ENCODE data around the gene FOXC2. TPM values are rescaled to one million over a fixed set of nuclear protein-coding genes. Genes with fewer than 3 reads are reported as not detected.
A peak's percentile ranks its signal among the peaks of the same experiment; 100 is the strongest.

Gene FOXC2
- total RNA-seq = under 1 TPM; 0.66 to 0.78 TPM

DNA sequence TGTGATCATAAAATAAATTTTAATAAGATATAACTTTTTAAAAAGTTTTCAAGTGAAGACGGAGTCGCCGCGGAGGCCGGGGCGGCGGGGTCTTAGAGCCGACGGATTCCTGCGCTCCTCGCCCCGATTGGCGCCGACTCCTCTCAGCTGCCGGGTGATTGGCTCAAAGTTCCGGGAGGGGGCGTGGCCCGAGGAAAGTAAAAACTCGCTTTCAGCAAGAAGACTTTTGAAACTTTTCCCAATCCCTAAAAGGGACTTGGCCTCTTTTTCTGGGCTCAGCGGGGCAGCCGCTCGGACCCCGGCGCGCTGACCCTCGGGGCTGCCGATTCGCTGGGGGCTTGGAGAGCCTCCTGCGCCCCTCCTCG is at the start of gene FOXC2:
Gene FOXC2 (plus strand): TSS at position 229 of the 365 bp plus-strand sequence. CDS start 507 bp downstream, outside the sequence.
- DNase-seq (peak; percentile 63 to 77 (median 70)), ATAC-seq (peak; percentile 51)
- no peaks in the 10 kb centered on the region for H3K9me3 ChIP-seq
- WGBS, 2 donors = 3% methylated on average over 21 to 30 of the region's 30 CpGs
- no peak for TF ChIP-seq POLR2A (IDR thresholded peaks at IDR 0.05)
- TF ChIP-seq, protein P1, sequence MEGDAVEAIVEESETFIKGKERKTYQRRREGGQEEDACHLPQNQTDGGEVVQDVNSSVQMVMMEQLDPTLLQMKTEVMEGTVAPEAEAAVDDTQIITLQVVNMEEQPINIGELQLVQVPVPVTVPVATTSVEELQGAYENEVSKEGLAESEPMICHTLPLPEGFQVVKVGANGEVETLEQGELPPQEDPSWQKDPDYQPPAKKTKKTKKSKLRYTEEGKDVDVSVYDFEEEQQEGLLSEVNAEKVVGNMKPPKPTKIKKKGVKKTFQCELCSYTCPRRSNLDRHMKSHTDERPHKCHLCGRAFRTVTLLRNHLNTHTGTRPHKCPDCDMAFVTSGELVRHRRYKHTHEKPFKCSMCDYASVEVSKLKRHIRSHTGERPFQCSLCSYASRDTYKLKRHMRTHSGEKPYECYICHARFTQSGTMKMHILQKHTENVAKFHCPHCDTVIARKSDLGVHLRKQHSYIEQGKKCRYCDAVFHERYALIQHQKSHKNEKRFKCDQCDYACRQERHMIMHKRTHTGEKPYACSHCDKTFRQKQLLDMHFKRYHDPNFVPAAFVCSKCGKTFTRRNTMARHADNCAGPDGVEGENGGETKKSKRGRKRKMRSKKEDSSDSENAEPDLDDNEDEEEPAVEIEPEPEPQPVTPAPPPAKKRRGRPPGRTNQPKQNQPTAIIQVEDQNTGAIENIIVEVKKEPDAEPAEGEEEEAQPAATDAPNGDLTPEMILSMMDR (IDR thresholded peaks at IDR 0.05) = no peak
- no peaks in the 10 kb centered on the region for H3K36me3 ChIP-seq (replicated peaks in 1 of 2; ENCODE audit: insufficient read depth in 1 of 2, low read depth in 2 of 2)
- no peak within 1 kb of the TSS for H3K4me3 ChIP-seq
- peaks cover 31% of the 10 kb centered on the region for H3K4me1 ChIP-seq
- peaks cover 0 to 64% of the 10 kb centered on the region in 2 donors for H3K27me3 ChIP-seq
- intact Hi-C loops (cut with DNase I) = loop anchor here (5.0 kb wide), 2 partner anchors 491 to 711 kb away; no protein-coding TSS in a partner anchor
- no peak within 1 kb of the TSS for H3K27ac ChIP-seq

DNA sequence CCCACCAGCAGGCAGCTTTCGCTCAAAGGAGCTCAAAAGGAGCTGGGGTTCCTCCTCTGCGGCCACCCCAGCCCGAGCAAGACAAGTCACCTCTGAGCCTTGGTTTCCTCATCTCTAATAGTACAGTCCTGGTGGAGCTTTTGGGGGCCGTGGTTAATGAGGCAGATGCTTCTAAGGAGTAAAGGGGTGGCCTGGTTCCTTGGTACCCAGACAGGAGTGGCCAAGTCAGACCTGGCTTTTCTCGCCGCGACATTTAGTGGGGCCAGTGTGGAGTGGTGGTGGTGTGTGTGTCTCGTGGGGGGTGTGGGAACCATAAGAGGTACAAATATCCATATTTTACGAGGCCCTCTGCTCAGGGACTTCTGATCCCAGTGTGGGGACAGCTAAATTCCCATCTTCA is 49.6 kb upstream of the FOXC2 start:
- no peaks in the 10 kb centered on the region for H3K36me3 ChIP-seq (replicated peaks in 1 of 2; ENCODE audit: insufficient read depth in 1 of 2, low read depth in 2 of 2)
- H3K4me3 ChIP-seq = no peak overlapping the region
- H3K9me3 ChIP-seq = no peaks in the 10 kb centered on the region
- intact Hi-C loops (cut with DNase I) = loop anchor here (5.0 kb wide), 1 partner anchor 445 kb away; no protein-coding TSS in a partner anchor
- ATAC-seq = no peak
- no peak for TF ChIP-seq POLR2A (IDR thresholded peaks at IDR 0.05)
- TF ChIP-seq, protein P1 (IDR thresholded peaks at IDR 0.05) = no peak
- DNase-seq = no peak
- 25 to 43% methylated on average over 8 to 9 of the region's 9 CpGs for WGBS, 2 donors
- no peak overlapping the region for H3K27ac ChIP-seq
- H3K27me3 ChIP-seq = no peaks in the 10 kb centered on the region
- peaks cover 4% of the 10 kb centered on the region for H3K4me1 ChIP-seq

DNA sequence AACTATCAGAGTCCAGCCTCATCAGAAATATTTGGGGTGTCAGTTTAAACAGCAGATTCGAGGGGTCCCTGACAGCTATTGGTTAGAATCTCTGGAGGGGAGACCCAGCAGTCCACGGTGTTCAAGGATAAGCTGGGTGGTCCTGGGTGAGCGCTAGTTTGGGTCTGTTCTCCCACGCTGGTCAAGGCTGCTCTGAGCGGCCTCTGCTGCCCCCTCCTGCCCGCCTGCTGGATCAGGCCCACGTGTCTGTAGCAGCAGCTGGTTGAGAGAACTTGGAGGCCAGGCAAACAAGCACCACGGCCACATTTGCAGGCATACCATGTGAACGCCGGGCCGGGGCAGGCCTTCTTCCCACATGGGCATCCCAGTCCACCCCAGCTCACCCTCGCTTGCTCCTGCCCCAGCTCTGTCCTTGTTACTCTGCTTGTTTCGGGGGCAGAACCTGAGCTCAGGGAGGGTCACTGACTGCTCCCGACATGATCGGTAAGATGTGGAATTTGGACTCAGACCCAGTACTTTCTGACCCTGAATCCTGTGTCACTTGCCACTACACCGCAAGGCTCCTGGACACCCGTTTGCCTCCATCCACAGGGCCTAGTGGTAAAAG is 48.9 kb upstream of the FOXC2 start:
- H3K9me3 ChIP-seq = no peaks in the 10 kb centered on the region
- H3K36me3 ChIP-seq (replicated peaks in 1 of 2; ENCODE audit: insufficient read depth in 1 of 2, low read depth in 2 of 2) = no peaks in the 10 kb centered on the region
- H3K4me3 ChIP-seq = no peak overlapping the region
- no peak for TF ChIP-seq POLR2A (IDR thresholded peaks at IDR 0.05)
- TF ChIP-seq, protein P1 (IDR thresholded peaks at IDR 0.05) = peak; percentile 19 to 62 (median 54)
- DNase-seq (peak; percentile 41 to 62 (median 50)), ATAC-seq (peak; percentile 58)
- H3K27ac ChIP-seq = no peak overlapping the region
- WGBS, 2 donors = 22 to 24% methylated on average over 13 to 17 of the region's 17 CpGs
- intact Hi-C loops (cut with DNase I) = loop anchor here (5.0 kb wide), 1 partner anchor 445 kb away; no protein-coding TSS in a partner anchor
- H3K4me1 ChIP-seq = peaks cover 4% of the 10 kb centered on the region
- no peaks in the 10 kb centered on the region for H3K27me3 ChIP-seq

DNA sequence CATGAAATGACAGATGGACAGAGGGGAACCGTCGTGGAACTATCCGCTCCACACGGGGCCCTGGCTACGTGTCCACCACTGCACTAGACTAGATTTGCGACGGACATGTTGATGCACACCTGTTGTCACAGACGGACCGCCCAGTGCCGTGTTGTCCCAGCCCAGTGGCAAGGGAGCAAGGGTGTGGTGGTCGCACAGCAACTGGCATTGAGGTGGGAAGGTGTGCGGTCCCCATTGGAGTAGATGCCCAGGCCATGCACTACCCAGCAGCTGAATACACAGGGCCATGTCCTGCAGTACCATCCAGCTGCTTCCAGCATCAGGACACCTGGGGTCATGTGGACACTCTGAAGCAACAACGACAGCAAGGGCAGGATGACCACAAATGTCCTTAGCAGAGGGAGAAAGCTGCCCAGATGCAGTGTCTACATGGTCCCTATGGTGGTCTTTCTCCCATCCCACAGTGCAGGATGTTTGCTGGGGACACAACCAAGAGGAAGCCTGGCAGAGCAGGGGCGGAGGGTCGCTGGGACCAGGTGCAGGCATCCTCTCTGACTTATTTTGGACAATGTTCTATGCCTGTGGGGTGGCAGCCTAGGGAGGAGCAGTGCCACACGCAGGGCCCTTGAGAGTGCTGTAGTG is 47.5 kb upstream of the FOXC2 start:
- no peak for ATAC-seq
- DNase-seq = no peak
- Histone ChIP-seq H3K27me3 (no peaks in the 10 kb centered on the region), H3K4me3 (no peak overlapping the region), H3K4me1 (peaks cover 4% of the 10 kb centered on the region), H3K9me3 (no peaks in the 10 kb centered on the region), H3K27ac (no peak overlapping the region), H3K36me3 (replicated peaks in 1 of 2; ENCODE audit: insufficient read depth in 1 of 2, low read depth in 2 of 2) (no peaks in the 10 kb centered on the region)
- 81 to 82% methylated on average over 15 to 16 of the region's 16 CpGs for WGBS, 2 donors
- TF ChIP-seq POLR2A (IDR thresholded peaks at IDR 0.05) = no peak
- TF ChIP-seq, protein P1 (IDR thresholded peaks at IDR 0.05) = no peak
- intact Hi-C loops (cut with DNase I) = loop anchor here (5.0 kb wide), 1 partner anchor 447 kb away; no protein-coding TSS in a partner anchor

Measured in body of pancreas (tissue), 4 donors.